NCI-H345 treated with DMSO at 0.1 percent for 48 hours (cell line): ENCODE data around the gene OR11H7.
"Not testable (repeated sequence)": the region's sequence is repeated elsewhere in the genome, so short reads cannot be mapped to it uniquely, and the experiment has no call there.

Experiments
- DNase-seq: peaks from one replicate; lab custom pipeline; 2025; ENCODE audit not compliant: unreplicated experiment; lab: John Stamatoyannopoulos, UW

Gene OR11H7

GRCh38 chr14:20228681-20229080 is at the start of gene OR11H7:
Gene OR11H7 (plus strand): TSS chr14:20228981.
- DNase-seq, result no peak

DNA sequence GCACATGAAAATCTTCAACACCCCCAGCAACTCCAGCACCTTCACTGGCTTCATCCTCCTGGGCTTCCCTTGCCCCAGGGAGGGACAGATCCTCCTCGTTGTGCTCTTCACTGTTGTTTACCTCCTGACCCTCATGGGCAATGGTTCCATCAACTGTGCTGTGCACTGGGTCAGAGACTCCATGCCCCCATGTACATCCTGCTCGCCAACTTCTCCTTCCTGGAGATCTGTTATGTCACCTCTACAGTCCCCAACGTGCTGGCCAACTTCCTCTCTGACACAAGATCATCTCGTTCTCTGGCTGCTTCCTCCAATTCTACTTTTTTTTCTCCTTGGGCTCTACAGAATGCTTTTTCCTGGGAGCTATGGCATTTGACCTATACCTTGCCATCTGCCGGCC is 49.6 kb upstream of the OR11H7 start:
- DNase-seq, result no peak

DNA sequence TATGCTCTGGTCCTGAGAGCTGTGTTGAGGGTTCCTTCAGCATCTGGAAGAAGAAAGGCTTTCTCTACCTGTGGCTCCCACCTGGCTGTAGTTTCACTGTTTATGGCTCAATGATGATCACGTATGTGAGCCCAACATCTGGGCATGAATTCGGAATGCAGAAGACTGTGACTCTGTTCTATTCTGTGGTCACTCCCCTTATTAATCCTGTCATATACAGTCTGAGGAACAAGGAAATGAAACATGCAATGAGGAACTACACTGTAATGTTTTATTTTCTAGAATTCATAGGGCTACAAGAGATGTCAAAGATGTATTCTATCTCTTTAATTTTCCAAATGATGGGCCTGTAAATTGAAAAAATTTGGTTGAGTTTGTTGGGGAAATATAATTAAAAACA is 48.9 kb upstream of the OR11H7 start:
- no peak for DNase-seq

GRCh38 chr14:20180486-20180885 is 48.3 kb upstream of the OR11H7 start:
- no peak for DNase-seq

GRCh38 chr14:20184181-20184580 is 44.6 kb upstream of the OR11H7 start:
- no peak for DNase-seq

DNA sequence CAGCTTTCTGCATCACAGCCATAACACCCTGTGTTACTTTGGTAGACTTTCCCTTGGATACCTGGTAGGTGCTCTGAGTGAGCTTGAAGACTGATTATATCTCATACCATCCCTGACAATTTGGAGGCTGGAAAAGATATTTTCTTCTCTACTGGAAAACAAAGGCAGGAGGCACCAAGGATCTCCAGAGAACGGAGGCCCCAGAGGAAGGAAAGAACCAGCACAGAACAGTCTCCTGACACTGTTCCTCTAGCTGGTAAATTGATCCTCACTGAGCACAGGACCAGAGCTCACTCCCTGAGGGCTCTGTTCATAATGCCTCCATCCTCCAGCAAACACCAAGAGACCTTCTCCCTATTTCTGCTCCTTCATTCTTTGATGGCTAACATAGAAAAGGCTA is 38.2 kb upstream of the OR11H7 start, which contains the start of gene OR11G2:
OR11G2 (plus strand) TSS at position 301 of the 400 bp plus-strand sequence. CDS start 6,542 bp downstream, outside the sequence.
- DNase-seq, result no peak

DNA sequence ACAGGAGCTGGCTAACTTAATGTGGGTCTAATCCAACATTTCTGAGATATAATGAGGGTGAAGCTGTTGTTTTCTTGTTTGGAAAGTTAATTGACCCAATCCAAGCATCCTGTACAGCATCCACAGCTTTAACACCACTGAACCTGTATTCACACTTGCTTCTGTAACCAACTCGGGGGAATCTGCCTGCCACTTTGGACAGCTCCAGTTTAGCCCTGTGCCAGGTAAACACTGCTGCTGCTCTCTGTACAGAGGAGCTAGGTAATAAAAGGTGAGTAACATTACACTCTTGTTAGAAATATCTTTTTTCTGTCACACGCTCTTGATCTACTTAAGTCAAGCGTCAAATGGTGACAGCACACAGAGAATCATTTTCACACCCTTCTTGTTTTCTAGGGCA is 37.4 kb upstream of the OR11H7 start:
- no peak for DNase-seq

GRCh38 chr14:20194101-20194500 is 34.7 kb upstream of the OR11H7 start:
- no peak for DNase-seq

GRCh38 chr14:20195170-20195569 is 33.6 kb upstream of the OR11H7 start:
- DNase-seq, result not testable (repeated sequence)

DNA sequence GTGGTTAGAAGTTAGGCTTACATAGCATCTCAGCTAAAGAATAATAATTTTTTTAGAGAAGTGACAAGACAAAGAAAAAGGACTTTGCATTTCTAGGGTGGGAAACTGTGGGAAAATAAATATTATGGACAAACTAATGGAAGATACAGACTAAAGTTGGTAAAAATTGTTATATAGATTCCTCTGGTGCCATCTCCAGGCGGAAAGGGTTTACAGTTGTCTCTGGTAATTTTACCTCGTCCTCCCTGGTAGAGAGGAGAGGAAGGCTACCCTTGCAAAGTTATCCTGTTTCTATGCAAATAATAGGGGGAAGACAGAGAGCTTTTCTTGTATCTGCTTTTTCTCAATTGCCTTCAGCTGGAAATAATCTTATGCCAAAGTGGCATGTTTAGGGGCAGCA is 32.9 kb upstream of the OR11H7 start:
- DNase-seq, result no peak

GRCh38 chr14:20197459-20197858 is 31.3 kb upstream of the OR11H7 start:
- no peak for DNase-seq

DNA sequence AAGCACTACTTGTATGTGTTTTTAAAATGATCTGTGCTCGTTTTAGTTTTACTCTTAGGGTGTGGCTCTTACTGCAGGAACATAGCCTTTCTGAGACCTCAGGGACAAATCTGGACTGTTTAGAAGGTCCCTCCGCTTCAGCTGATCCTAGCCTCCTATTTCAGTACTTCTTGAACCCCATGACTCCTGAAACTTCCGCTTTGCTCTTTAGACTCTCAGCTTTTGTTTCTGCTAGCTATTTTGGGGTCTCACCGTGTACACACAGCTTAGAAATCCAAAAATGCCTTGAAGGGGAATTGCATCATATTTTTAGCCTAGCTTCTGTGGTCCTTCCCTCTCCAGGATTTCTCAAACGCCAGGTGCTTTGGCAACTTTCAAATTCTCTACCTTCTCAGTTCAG is 29.8 kb upstream of the OR11H7 start:
- DNase-seq, result no peak

GRCh38 chr14:20204721-20205120 is 24.1 kb upstream of the OR11H7 start:
- no peak for DNase-seq

DNA sequence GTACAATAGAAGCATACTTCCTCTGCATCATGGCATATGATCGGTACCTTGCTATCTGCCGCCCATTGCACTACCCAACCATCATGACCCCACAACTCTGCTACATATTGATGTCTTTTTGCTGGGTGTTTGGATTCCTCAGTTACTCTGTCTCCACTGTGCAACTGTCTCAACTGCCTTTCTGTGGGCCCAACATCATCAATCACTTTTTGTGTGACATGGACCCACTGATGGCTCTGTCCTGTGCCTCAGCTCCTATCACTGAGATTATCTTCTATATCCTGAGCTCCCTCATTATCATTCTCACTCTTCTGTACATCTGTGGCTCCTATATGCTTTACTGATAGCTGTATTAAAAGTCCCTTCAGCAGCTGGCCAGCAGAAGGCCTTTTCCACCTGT is 19.2 kb upstream of the OR11H7 start:
- no peak for DNase-seq

GRCh38 chr14:20212406-20212805 is 16.4 kb upstream of the OR11H7 start:
- DNase-seq, result not testable (repeated sequence)

DNA sequence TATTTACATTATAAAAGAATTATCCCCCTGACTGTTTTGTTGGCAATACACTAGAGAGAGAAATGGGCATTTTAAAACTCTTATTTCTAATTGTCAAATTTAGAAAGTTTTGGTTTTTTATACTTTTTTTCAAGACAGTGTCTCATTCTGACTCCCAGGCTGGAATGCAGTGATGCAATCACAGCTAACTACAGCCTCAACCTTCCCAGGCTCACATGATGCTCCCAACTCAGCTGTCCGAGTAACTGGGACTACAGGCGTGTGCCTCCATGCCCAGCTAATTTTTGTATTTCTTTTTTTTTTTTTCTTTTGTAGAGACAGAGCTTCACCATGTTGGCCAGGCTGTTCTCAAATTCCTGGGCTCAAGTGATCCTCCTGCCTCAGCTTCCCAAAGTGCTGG is 13.6 kb upstream of the OR11H7 start:
- no peak for DNase-seq

DNA sequence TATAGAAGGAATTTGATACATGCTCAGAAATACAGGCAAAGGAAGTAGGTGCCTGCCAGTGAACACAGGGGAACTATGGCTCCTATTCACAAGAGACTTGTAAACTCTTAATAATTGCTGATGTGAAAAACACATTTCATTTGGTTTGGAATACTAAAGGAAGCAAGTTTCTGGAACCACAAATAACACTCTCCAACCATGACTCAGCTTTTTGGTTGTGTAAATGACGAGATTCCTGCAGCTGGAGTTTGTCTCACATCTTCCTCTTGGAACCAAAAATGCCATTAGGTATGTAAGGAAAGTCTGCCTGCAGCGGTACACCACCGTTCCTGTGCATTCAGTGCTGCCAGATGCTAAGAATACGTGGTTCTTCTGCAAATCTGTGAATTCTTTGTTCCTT is 9.7 kb upstream of the OR11H7 start:
- DNase-seq, result no peak

- DNase-seq, result no peak
Observed at GRCh38 chr14:20223410-20223809, 5.4 kb upstream of the OR11H7 start, which contains the start of gene OR11H6. Gene OR11H6 (plus strand): TSS chr14:20223710. CDS start chr14:20223710, 0 bp downstream.

GRCh38 chr14:20235415-20235814 is 6.6 kb downstream of the OR11H7 start:
- DNase-seq, result not testable (repeated sequence)

GRCh38 chr14:20247646-20248246 is 19.0 kb downstream of the OR11H7 start:
- no peak for DNase-seq

DNA sequence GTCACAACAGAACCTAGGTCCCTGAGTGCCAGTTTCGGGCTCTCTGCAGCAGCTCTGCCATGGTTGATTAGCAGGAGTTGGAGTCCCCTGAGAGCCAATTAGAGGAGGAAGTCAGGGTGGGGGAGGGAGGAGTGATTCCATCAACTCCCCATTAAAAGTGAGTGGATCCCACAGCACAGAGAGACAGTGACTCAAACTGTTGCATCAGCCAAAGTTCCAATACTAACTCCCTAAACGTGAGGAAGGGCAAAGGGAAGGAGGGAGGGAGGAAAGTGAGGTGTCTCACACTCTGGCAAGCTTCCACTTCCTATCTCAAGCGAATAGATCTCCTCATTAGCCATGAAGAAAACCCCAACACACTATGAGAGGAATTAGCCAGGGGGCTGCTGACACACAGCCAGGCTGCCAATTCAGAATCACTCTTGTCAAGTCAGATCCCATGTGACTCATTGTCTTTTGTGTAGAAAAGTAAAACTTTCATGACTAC is 33.9 kb downstream of the OR11H7 start:
- no peak for DNase-seq

DNA sequence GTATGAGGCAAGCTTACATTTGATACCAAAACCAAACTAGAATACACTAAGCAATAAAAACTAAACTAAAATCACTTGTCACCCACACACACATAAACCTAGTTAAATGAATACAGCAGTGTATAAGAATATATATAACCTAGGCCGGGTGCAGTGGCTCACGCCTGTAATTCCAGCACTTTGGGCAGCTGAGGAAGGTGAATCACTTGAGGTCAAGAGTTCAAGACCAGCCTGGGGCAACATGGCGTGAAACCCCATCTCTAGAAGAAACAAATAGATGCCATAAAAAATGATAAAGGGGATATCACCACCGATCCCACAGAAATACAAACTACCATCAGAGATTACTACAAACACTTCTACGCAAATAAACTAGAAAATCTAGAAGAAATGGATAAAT is 35.6 kb downstream of the OR11H7 start:
- DNase-seq, result not testable (repeated sequence)

- DNase-seq, result no peak
Observed at GRCh38 chr14:20274062-20274461, 45.3 kb downstream of the OR11H7 start.
